HG02840 (cell line): ENCODE data around the gene CATSPER3.

Experiments
- ATAC-seq: cut with Tn5 transposase; IDR thresholded peaks from one replicate; pipeline ENCODE4 v1.9.1; 2021; ENCODE audit warnings: mild to moderate bottlenecking, moderate library complexity, moderate number of reproducible peaks; ENCODE audit not compliant: unreplicated experiment, low FRiP score

Gene CATSPER3

GRCh38 chr5:135027697-135028615 lies 60.2 kb downstream of the CATSPER3 start:
- no peak for ATAC-seq

GRCh38 chr5:135028791-135029476 lies 61.2 kb downstream of the CATSPER3 start:
- no peak for ATAC-seq

DNA sequence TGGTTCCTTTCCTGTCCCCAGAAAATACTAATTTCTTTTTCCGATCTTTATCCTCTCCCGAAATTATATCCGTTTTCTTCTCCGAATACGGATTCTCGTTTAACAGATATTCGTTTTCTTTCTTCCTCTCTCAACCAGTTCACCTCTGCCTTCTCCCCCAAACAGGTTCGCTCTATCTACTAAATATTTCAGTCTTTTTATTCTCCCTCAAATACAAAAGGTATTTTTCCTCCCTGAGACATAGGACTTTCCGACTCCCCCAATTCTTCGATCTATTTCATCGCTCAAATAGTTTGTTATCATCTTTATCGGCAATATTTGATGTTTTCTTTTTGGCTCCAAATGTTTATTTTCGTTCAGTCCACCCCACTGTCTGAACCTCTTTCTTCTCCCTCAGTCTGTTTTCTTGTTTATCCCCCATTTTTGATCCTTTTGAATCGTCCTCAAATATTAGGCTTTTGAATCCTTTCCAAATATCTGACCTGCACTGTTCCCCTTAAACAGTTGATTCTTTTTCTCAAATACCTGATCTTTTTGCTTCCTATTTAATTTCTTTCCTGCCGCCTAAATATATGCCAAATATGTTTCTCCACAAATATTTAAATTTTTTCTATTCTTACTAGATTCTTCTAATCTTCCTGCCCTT lies 61.9 kb downstream of the CATSPER3 start:
- ATAC-seq: no peak

- ATAC-seq: no peak
Measured at GRCh38 chr5:135030123-135030955, 62.6 kb downstream of the CATSPER3 start.

DNA sequence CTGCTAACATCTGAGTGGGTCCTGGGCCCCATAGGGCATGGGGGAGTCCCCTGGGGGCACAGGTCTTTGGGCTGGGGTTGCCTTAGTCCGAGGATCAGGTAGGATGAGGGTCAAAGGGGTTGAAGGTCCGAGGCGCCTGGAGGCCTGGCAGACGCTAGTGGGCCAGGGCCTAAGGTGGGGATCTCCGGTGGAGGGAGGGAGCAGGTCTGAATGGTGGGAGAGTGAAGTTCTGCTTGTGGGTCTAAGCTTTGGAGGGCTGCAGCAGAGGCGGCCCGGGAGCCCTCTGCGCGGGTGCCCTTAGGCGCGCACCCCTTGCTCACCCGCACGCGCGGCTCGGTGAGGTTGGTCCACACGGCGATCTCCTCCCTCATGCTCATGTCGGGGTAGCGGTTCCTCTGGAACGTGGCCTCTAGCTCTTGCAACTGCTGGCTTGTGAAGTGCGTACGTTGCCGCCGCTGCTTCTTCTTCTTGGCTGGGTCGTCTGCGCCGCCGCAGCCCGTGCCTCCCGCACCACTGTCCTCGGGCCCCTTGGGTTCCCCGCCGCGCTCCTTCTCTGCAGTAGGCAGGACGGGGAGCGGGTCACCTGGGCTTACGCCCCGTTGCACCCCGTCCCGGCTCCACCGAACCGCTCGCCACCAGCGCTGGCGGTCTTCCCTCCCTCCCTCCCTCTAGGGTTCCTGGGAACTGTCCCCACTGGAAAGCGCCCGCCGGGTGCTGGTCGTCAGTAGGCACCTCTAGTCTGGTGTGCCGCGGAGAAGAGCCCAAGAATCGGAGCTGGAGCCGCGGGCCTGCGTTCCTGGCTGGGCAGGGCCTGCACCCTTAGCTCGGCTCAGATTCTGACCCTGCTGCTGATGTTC lies 63.5 kb downstream of the CATSPER3 start:
- no peak for ATAC-seq

DNA sequence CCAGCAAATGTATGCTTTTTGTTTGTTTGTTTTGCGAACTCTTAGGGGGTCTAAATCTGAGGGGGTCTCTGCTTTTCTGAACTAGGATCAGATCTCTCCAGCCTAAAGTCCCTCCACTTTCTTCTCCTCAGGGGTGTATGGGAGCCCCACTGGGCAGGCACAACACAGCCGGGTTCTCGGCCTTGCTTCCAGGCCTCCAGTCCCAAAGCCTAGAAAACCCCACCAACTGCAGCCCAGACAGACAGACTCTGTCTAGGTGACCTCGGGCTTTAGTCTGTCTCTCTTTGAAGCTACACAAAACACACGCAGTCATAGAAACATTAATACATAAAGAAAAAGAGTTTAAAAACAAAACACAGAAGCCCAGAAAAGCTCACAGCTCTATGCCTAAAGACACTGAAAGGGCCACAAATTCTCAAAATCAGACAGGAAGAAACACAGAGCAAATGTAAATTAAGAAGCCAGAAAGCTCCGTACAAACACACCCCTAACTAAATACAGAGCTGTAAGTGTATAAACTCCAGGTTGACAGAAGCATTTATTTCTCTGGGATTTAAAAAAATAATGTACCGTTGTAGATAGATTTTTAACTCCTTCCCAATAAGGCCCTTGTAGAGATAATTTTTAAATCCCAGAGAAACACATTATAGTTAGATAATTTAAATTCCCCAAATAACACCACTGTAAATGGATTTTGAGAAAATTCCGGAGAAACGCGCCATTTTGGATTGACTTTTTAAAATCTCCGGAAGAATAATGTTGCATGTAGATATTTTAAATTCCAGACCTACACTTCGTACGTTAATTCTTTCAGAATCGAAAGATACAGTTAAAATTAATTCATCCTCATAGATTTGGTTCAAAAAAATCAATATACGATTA lies 64.3 kb downstream of the CATSPER3 start:
- no peak for ATAC-seq

DNA sequence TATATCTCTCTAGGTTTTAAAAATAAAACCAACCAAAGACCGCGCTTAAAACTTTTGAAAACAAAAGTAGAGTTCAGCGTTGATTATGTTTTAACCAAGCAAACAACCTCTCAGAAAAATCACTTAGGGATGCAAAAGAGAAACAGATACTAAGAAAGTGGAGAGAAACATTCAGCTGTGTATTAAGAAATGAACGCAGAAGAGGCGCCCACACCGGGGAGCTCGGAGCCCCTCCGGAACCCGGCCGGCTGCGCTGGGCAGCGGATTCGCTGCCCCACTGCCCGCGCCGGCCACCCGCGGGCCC lies 64.9 kb downstream of the CATSPER3 start:
- ATAC-seq: no peak

GRCh38 chr5:135032999-135033861 lies 65.5 kb downstream of the CATSPER3 start:
- ATAC-seq: no peak

DNA sequence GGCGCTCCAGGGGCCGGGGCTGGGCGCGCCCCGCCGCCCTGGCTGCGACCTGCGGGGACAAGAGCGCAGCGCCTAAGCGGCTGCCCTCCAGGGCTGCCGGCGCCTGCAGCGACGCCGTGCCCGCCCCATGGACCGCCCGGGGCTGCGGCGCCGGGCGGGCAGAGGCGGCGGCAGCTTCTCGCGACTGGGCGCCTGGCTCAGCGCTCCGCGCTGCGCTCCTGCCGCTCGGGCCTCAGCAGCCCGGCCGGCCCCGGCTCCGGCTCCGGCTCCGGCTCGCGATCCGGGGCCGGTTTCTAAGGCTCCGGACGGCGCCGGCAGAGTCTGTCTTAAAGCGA lies 66.2 kb downstream of the CATSPER3 start, which contains the start of gene PITX1:
Gene PITX1, minus strand, starts transcription at position 328 of the 335 bp plus-strand sequence. CDS start 347 bp downstream, outside the sequence.
- no peak for ATAC-seq

- no peak for ATAC-seq
Measured at GRCh38 chr5:135034236-135034962, 66.7 kb downstream of the CATSPER3 start.

- no peak for ATAC-seq
Measured at GRCh38 chr5:135034963-135035677, 67.4 kb downstream of the CATSPER3 start.

DNA sequence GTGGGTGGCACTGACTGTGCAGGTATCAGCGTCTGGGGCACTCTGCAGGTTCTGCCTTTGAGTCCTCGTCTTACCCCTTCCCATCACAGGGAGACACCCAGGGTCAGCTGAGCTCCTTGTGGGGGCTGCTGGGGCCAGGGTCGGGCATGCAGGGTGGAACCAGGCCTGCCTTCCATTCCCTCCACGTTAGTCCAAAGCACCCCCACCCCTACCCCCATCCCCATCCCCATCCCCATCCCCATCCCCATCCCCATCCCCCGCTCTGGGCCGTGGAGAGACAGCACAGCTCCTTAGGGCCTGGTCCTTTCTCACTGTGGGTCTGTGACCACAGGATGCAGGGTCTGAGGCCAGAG lies 67.9 kb downstream of the CATSPER3 start:
- no peak for ATAC-seq

GRCh38 chr5:135036405-135036804 lies 68.7 kb downstream of the CATSPER3 start:
- no peak for ATAC-seq

GRCh38 chr5:135037519-135038204 lies 70.0 kb downstream of the CATSPER3 start:
- ATAC-seq: no peak

DNA sequence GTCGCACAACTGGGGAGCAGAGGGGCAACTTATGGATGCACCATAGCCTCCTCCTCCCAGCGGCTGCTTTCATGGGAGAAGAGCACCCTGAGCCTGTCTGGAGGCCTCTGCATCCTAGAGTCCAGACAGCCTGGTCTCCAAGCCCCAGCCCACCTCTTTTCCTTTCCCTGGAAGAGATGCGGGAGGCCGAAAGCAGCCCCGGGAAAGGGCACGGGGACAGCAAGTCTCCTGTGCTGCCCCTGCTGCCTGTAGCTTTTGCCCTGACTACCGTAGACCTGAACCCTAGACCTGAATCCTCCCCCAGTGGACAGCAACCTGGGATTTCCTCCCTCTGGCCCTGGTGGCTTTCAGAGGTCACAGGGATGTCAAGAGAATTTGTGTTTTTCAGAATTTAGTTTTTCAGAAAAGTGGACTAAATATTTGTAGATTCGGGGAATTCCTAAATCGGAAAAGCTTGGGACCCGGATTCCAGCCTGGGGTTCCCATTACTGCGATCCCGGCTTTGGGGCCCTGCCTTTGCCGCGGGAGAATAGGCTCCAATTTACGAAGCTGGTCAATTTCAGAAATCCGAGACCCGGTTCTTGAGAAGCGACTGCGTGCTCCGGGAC lies 70.6 kb downstream of the CATSPER3 start:
- no peak for ATAC-seq
